K562 (cell line): ENCODE results near the gene LIX1L. TPM values are rescaled to one million over a fixed set of nuclear protein-coding genes. Genes with fewer than 3 reads are reported as not detected.

Source experiments
- ARID3B ChIP-seq: fragments of 250-450 bp; sonication (Bioruptor Pico); IDR thresholded peaks from 2 replicates; pipeline ENCODE4 v1.4.0; 2020; ENCODE audit warnings: borderline replicate concordance
- GTF2E2 ChIP-seq: fragments of 200-800 bp; sonication (Bioruptor generic); IDR thresholded peaks from 2 replicates; pipeline ENCODE4 v1.6.1; 2016; ENCODE audit warnings: missing genetic modification characterization, missing compliant biosample characterization
- SMARCB1 ChIP-seq: IDR thresholded peaks from 2 replicates; pipeline ENCODE4 v1.6.1; 2011; ENCODE audit warnings: improper control_type of control experiment, low read depth; ENCODE audit not compliant: insufficient read length
- TCF7L2 ChIP-seq: fragments of 150-350 bp; IDR thresholded peaks from 2 replicates; pipeline ENCODE4 v1.6.1; 2016; ENCODE audit warnings: low read depth, mild to moderate bottlenecking, low read length, moderate library complexity
- TGIF2 ChIP-seq: sonication (generic); formaldehyde crosslinking; IDR thresholded peaks from 2 replicates; pipeline ENCODE4 v1.8.1; 2022; ENCODE audit warnings: mild to moderate bottlenecking, missing genetic modification reagents, moderate library complexity
- VEZF1 ChIP-seq: fragments of 200-800 bp; sonication (Bioruptor generic); IDR thresholded peaks from 2 replicates; pipeline ENCODE4 v1.6.1; 2017; ENCODE audit warnings: missing genetic modification characterization, missing compliant biosample characterization
- ZNF184 ChIP-seq: sonication (generic); formaldehyde crosslinking; IDR thresholded peaks from 2 replicates; pipeline ENCODE4 v1.5.0; 2020; ENCODE audit warnings: missing genetic modification reagents
- ZNF407 ChIP-seq: fragments of 450-650 bp; IDR thresholded peaks from 2 replicates; pipeline ENCODE4 v1.6.1; 2016; ENCODE audit warnings: low read depth
- ZNF707 ChIP-seq: fragments of 250-450 bp; sonication (Bioruptor Pico); conservative IDR thresholded peaks from 2 replicates; pipeline ENCODE4 v1.8.0; 2022; ENCODE audit warnings: inconsistent platforms, mild to moderate bottlenecking, moderate library complexity
- polyA plus RNA-seq, 8 experiments: library from polyadenylated mRNA; depleted of rRNA in 4 of 8; stranded (reverse) in 5 of 8; unstranded in 3 of 8; fragments of >200 nt; fragmentation: Nextera tagmentation in 2 of 8; fragmentation: Illumina TruSeq in 1 of 8; extraction: Ambion mirVana in 2 of 8; extraction: Trizol in 1 of 8; gene quantifications; 2 replicates each; pipeline versions ENCODE4 v1.2.1 to v1.2.3, GENCODE V29; 2011 to 2014; ENCODE audit warnings: inconsistent platforms in 1 of 8, missing spikeins in 1 of 8
- total RNA-seq, 7 experiments: library from RNA; depleted of rRNA in 6 of 7; stranded (reverse); fragments of >200 nt in 6 of 7; fragmentation: Illumina TruSeq in 2 of 7; extraction: Trizol in 2 of 7; gene quantifications; 2 replicates each; pipeline versions ENCODE4 v1.2.1 to v1.2.3, GENCODE V29; 2011 to 2021; ENCODE audit warnings: low replicate concordance in 1 of 7
- TF ChIP-seq, protein P1 (sequence below): sonication (generic); formaldehyde crosslinking; IDR thresholded peaks from 2 replicates; pipeline ENCODE4 v1.8.1; 2023; ENCODE audit warnings: mild to moderate bottlenecking, missing genetic modification reagents
- TF ChIP-seq, protein P2 (sequence below): fragments of 250-450 bp; sonication (Bioruptor Pico); IDR thresholded peaks from 2 replicates; pipeline ENCODE4 v1.4.0; 2020

The LIX1L gene
- total and polyA plus RNA-seq, 9 of the 15 experiments (the other 6 are each of a cell fraction or from before 2014, with no cell fraction given), result 4.6 to 26.5 (median 12.5) TPM

DNA sequence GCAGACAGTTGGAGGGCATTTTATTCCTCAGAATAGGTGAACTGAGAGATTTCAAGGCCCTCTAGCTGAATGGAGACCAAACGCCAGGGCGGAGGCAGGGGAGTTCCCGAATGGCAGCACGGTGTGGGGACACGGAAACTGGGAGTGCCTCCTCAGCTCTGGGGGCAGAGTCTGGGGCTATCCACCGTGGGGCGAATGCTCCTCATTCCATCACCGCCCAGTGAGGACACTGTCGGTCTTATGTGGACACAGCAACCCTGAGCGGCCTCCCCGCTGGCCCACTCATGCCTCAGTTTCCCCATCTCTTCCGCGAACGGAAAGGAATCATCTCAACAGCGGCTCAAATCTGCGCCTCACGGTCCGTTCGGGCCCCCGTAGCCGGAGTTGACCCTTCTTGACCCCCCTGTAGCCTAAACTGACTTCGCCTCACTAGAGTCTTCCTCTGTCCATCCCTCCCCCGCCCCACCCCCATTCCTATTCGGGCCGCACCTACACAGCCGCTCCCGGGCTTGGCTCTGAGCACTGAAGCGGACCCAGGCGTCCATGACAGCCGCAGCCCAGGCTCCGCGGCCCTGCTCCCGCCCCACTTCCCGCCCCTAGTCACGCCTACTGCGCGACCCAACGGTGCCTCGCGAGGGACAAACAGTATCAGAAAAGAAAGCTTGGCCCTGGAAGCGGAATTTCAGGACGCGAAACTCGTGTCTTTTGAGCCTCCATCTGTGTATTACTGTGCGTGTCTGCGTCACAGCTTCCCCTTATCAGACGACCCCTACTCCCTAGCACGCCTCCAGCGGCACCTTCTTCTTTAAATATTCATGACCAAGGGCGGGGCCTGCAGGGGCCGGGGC, 39.4 kb downstream of the LIX1L start, which contains the start of gene PEX11B (continued):
- peak; percentile 39; the same call in 1 of the 2 replicates for TF ChIP-seq VEZF1
- TF ChIP-seq ZNF184 (CRISPR knock-in tag), result no peak
- no peak for TF ChIP-seq ARID3B
- TF ChIP-seq ZNF407, result peak; percentile 96
- TF ChIP-seq, protein P1, sequence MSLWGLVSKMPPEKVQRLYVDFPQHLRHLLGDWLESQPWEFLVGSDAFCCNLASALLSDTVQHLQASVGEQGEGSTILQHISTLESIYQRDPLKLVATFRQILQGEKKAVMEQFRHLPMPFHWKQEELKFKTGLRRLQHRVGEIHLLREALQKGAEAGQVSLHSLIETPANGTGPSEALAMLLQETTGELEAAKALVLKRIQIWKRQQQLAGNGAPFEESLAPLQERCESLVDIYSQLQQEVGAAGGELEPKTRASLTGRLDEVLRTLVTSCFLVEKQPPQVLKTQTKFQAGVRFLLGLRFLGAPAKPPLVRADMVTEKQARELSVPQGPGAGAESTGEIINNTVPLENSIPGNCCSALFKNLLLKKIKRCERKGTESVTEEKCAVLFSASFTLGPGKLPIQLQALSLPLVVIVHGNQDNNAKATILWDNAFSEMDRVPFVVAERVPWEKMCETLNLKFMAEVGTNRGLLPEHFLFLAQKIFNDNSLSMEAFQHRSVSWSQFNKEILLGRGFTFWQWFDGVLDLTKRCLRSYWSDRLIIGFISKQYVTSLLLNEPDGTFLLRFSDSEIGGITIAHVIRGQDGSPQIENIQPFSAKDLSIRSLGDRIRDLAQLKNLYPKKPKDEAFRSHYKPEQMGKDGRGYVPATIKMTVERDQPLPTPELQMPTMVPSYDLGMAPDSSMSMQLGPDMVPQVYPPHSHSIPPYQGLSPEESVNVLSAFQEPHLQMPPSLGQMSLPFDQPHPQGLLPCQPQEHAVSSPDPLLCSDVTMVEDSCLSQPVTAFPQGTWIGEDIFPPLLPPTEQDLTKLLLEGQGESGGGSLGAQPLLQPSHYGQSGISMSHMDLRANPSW (CRISPR knock-in tag), result no peak
- no peak for TF ChIP-seq TGIF2
- TF ChIP-seq ZNF707 (CRISPR knock-in tag), result no peak
- TF ChIP-seq, protein P2, sequence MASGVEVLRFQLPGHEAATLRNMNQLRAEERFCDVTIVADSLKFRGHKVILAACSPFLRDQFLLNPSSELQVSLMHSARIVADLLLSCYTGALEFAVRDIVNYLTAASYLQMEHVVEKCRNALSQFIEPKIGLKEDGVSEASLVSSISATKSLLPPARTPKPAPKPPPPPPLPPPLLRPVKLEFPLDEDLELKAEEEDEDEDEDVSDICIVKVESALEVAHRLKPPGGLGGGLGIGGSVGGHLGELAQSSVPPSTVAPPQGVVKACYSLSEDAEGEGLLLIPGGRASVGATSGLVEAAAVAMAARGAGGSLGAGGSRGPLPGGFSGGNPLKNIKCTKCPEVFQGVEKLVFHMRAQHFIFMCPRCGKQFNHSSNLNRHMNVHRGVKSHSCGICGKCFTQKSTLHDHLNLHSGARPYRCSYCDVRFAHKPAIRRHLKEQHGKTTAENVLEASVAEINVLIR, result no peak
- no peak for TF ChIP-seq TCF7L2
- TF ChIP-seq GTF2E2 (tag), result no peak
- no peak for TF ChIP-seq SMARCB1
